GM12878 (cell line): ENCODE data around the gene TSPAN5. TPM values are rescaled to one million over a fixed set of nuclear protein-coding genes. Genes with fewer than 3 reads are reported as not detected.

Source experiments
- ATAC-seq: fragments of 200-7000 bp; cut with Tn5 transposase; 3 replicates; pipeline ENCODE4 v1.9.1; 2020; ENCODE audit warnings: mild to moderate bottlenecking, moderate library complexity
- BruUV-seq: library from RNA; stranded (reverse); fragments of 400-500 nt; replicated peaks from 2 replicates; lab custom pipeline; 2021; lab: Mats Ljungman, UMichigan
- CTCF ChIA-PET: fragments of 300-600 bp; sonication (Branson Sonifier 250); formaldehyde crosslinking; extraction: SDS; loops from one replicate; lab custom pipeline; 2021; ENCODE audit warnings: inconsistent platforms; lab: Yijun Ruan, JAX
- POLR2A ChIA-PET: fragments of 350-600 bp; formaldehyde crosslinking; extraction: SDS; loops from one replicate; lab custom pipeline; 2021; ENCODE audit warnings: inconsistent platforms; lab: Charles Lee
- RAD21 ChIA-PET: fragments of 300-600 bp; sonication (Branson Sonifier 250); formaldehyde crosslinking; loops from one replicate; lab custom pipeline; 2023; ENCODE audit warnings: antibody characterized with exemption; ENCODE audit not compliant: unreplicated experiment; lab: Charles Lee
- SMC1A ChIA-PET: fragments of 300-600 bp; sonication (Branson Sonifier 250); formaldehyde crosslinking; loops from one replicate; lab custom pipeline; 2023; ENCODE audit not compliant: unreplicated experiment, uncharacterized antibody; lab: Charles Lee
- DNase-seq: peaks from one replicate; pipeline ENCODE4 v3.0.0-alpha.2; 2011; ENCODE audit warnings: low read depth, low spot score
- FAIRE-seq: peaks from 3 replicates; lab custom pipeline; 2011; peaks lifted over from hg19 to GRCh38; lab: Jason Lieb, UNC
- H2AFZ ChIP-seq: 2 replicates; pipeline ENCODE4 v1.6.0; 2011; ENCODE audit warnings: low read depth, low read length, control low read depth; ENCODE audit not compliant: control insufficient read depth
- H3K27ac ChIP-seq: 2 replicates; pipeline ENCODE4 v1.5.1; 2011; ENCODE audit warnings: control low read depth; ENCODE audit not compliant: control insufficient read depth, insufficient read depth
- H3K27me3 ChIP-seq, 2 experiments: replicated peaks in 1 of 2; 2 replicates each; pipeline versions ENCODE4 v1.6.0 to v1.6.1; 2011; ENCODE audit warnings: low read length in 1 of 2; ENCODE audit not compliant: control insufficient read depth in 2 of 2, insufficient read depth in 2 of 2
- H3K36me3 ChIP-seq, 2 experiments: 2 replicates each; pipeline ENCODE4 v1.5.1; 2011; ENCODE audit warnings: low read length in 1 of 2; ENCODE audit not compliant: control insufficient read depth in 2 of 2, insufficient read depth in 2 of 2
- H3K4me1 ChIP-seq: 2 replicates; pipeline ENCODE4 v1.6.1; 2011; ENCODE audit warnings: mild to moderate bottlenecking, low read length, moderate library complexity, mixed read lengths; ENCODE audit not compliant: control insufficient read depth, insufficient read depth
- H3K4me2 ChIP-seq: 2 replicates; pipeline ENCODE4 v1.6.0; 2011; ENCODE audit warnings: control low read depth; ENCODE audit not compliant: control insufficient read depth, insufficient read depth
- H3K4me3 ChIP-seq: fragments of 200-600 bp; sonication (generic); 2 replicates; pipeline ENCODE4 v1.5.1; 2016
- H3K79me2 ChIP-seq: 2 replicates; pipeline ENCODE4 v1.6.0; 2011; ENCODE audit warnings: low read length; ENCODE audit not compliant: control insufficient read depth, insufficient read depth
- H3K9ac ChIP-seq: 2 replicates; pipeline ENCODE4 v1.8.0; 2011; ENCODE audit warnings: low read length, control low read depth, mixed read lengths; ENCODE audit not compliant: control insufficient read depth, insufficient read depth
- H3K9me3 ChIP-seq: replicated peaks from 3 replicates; pipeline ENCODE4 v1.5.1; 2011; ENCODE audit warnings: mild to moderate bottlenecking, low read length; ENCODE audit not compliant: control insufficient read depth, insufficient read depth
- H4K20me1 ChIP-seq: 2 replicates; pipeline ENCODE4 v1.6.0; 2011; ENCODE audit not compliant: control insufficient read depth, insufficient read depth
- CBX5 ChIP-seq: sonication (generic); IDR thresholded peaks from 2 replicates; pipeline ENCODE4 v1.6.1; 2016; ENCODE audit warnings: low read depth, moderate library complexity, mild to moderate bottlenecking, inconsistent platforms
- CREB1 ChIP-seq: IDR thresholded peaks from 2 replicates; pipeline ENCODE4 v1.6.1; 2012; ENCODE audit warnings: low read depth, mild to moderate bottlenecking, inconsistent platforms
- ELK1 ChIP-seq: IDR thresholded peaks from 2 replicates; pipeline ENCODE4 v1.6.1; 2012; ENCODE audit warnings: low read depth, low read length, improper control_type of control experiment
- HDAC6 ChIP-seq: fragments of 200-600 bp; sonication (generic); IDR thresholded peaks from one replicate; pipeline ENCODE4 v1.8.0; 2017; ENCODE audit warnings: antibody characterized with exemption; ENCODE audit not compliant: unreplicated experiment
- KAT2A ChIP-seq: conservative IDR thresholded peaks from 2 replicates; pipeline ENCODE4 v1.6.1; 2011; ENCODE audit warnings: low read depth, low read length; ENCODE audit not compliant: control insufficient read depth
- NBN ChIP-seq: fragments of 450-650 bp; IDR thresholded peaks from 2 replicates; pipeline ENCODE4 v1.6.1; 2016
- PBX3 ChIP-seq: IDR thresholded peaks from 2 replicates; pipeline ENCODE4 v1.6.1; 2011; ENCODE audit warnings: mild to moderate bottlenecking, low read depth, low read length, moderate library complexity; ENCODE audit not compliant: insufficient replicate concordance
- RELA ChIP-seq: fragments of 450-650 bp; IDR thresholded peaks from 2 replicates; pipeline ENCODE4 v1.8.0; 2014; ENCODE audit warnings: borderline replicate concordance; ENCODE audit not compliant: partially characterized antibody
- RELB ChIP-seq: fragments of 450-650 bp; IDR thresholded peaks from 2 replicates; pipeline ENCODE4 v1.6.1; 2017; ENCODE audit warnings: low read depth, mild to moderate bottlenecking, moderate library complexity
- SMAD1 ChIP-seq: fragments of 450-650 bp; IDR thresholded peaks from 2 replicates; pipeline ENCODE4 v1.6.1; 2018; ENCODE audit warnings: mild to moderate bottlenecking, low read depth; ENCODE audit not compliant: partially characterized antibody
- SMAD5 ChIP-seq: IDR thresholded peaks from 2 replicates; pipeline ENCODE4 v1.6.1; 2016; ENCODE audit warnings: antibody characterized with exemption, low read depth
- TARDBP ChIP-seq: IDR thresholded peaks from 2 replicates; pipeline ENCODE4 v1.6.1; 2016; ENCODE audit warnings: borderline replicate concordance
- USF2 ChIP-seq: IDR thresholded peaks from 2 replicates; pipeline ENCODE4 v1.6.1; 2011; ENCODE audit warnings: low read depth, low read length, improper control_type of control experiment, borderline replicate concordance
- ZBED1 ChIP-seq: IDR thresholded peaks from 2 replicates; pipeline ENCODE4 v1.6.1; 2016; ENCODE audit warnings: borderline replicate concordance
- in situ Hi-C: fragments of 300-500 bp; cut with MboI; formaldehyde crosslinking; loops from 9 replicates; pipeline ENCODE4 v1.14.3; 2018; ENCODE audit warnings: mixed read lengths
- intact Hi-C: fragments of 100-400 bp; cut with micrococcal nuclease; formaldehyde crosslinking; loops from one replicate; pipeline ENCODE4 v1.14.2; 2022; ENCODE audit not compliant: unreplicated experiment
- polyA plus RNA-seq, 11 experiments: library from polyadenylated mRNA; depleted of rRNA in 4 of 11; unstranded in 6 of 11; stranded (reverse) in 5 of 11; fragments of >200 nt; fragmentation: Nextera tagmentation in 4 of 11; fragmentation: Illumina TruSeq in 1 of 11; extraction: Ambion mirVana in 4 of 11; extraction: Trizol in 1 of 11; gene quantifications; 1 replicate in 1 of 11; 2 replicates in 10 of 11; pipeline versions ENCODE4 v1.2.1 to v1.2.3, GENCODE V29; 2011 to 2016; ENCODE audit warnings: inconsistent platforms in 2 of 11, missing spikeins in 2 of 11, low read depth in 1 of 11
- total RNA-seq, 4 experiments: library from RNA; depleted of rRNA in 3 of 4; stranded (reverse); fragments of >200 nt in 3 of 4; fragmentation: Illumina TruSeq in 1 of 4; extraction: Trizol in 1 of 4; gene quantifications; 2 replicates each; pipeline versions ENCODE4 v1.2.1 to v1.2.3, GENCODE V29; 2013 to 2021
- TF ChIP-seq, protein P1 (sequence below): IDR thresholded peaks from 2 replicates; pipeline ENCODE4 v1.6.1; 2012; ENCODE audit warnings: low read depth, low read length, improper control_type of control experiment

The TSPAN5 gene
- total and polyA plus RNA-seq, 10 of the 15 experiments (the other 5 are each of a cell fraction or from before 2014, with no cell fraction given): 0.09 to 8.2 (median 0.27) TPM

- TF ChIP-seq RELB (peak; percentile 52; the same call in 1 of the 2 replicates), KAT2A (no peak)
These were observed 211.7 kb downstream of the TSPAN5 start (continued) for GRCh38 chr4:98446499-98447375.

GRCh38 chr4:98444371-98444770 lies 214.0 kb downstream of the TSPAN5 start:
- no peak for FAIRE-seq
- TF ChIP-seq NBN: no peak
- no peak for TF ChIP-seq ELK1
- no peak for TF ChIP-seq RELA
- no peak for TF ChIP-seq KAT2A
- no peak for TF ChIP-seq HDAC6
- TF ChIP-seq SMAD1: no peak
- TF ChIP-seq ZBED1: no peak
- no peak for TF ChIP-seq USF2
- no peak for TF ChIP-seq CBX5
- no peak for TF ChIP-seq CREB1
- TF ChIP-seq SMAD5: no peak
- TF ChIP-seq PBX3: no peak
- TF ChIP-seq, protein P1, sequence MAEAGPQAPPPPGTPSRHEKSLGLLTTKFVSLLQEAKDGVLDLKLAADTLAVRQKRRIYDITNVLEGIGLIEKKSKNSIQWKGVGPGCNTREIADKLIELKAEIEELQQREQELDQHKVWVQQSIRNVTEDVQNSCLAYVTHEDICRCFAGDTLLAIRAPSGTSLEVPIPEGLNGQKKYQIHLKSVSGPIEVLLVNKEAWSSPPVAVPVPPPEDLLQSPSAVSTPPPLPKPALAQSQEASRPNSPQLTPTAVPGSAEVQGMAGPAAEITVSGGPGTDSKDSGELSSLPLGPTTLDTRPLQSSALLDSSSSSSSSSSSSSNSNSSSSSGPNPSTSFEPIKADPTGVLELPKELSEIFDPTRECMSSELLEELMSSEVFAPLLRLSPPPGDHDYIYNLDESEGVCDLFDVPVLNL: no peak
- no peak for TF ChIP-seq TARDBP

More at GRCh38 chr4:98444371-98444770, 214.0 kb downstream of the TSPAN5 start:
- Histone ChIP-seq H3K27ac (no peak overlapping the region), H4K20me1 (no peaks in the 10 kb centered on the region), H3K79me2 (no peaks in the 10 kb centered on the region), H3K9ac (no peak overlapping the region), H3K27me3 (no peaks in the 10 kb centered on the region), H3K4me3 (no peak overlapping the region), H2AFZ (no peak overlapping the region), H3K4me2 (no peak overlapping the region), H3K36me3 (no peaks in the 10 kb centered on the region; a peak in 2 of 4 replicates), H3K4me1 (peaks cover 17% of the 10 kb centered on the region), H3K9me3 (no peaks in the 10 kb centered on the region)
- intact Hi-C loops (no loop called here), in situ Hi-C loops (no loop called here)
- ChIA-PET POLR2A (no interaction called here), RAD21 (no interaction called here), SMC1A (interaction anchor here (2.2 kb wide), 1 partner anchor 612 kb away, joined by 5 read pairs; no protein-coding TSS in a partner anchor), CTCF (interaction anchor here (0.6 kb wide), 1 partner anchor 16 kb away, joined by 3 read pairs; no protein-coding TSS in a partner anchor)
- no TSS peak for BruUV-seq
- ATAC-seq: no peak
- no peak for DNase-seq
